Ishikawa (cell line): ENCODE measurements around the gene PAPSS1.

ENCODE experiments used
- CEBPB ChIP-seq: IDR thresholded peaks from 2 replicates; pipeline ENCODE4 v1.6.1; 2012
- EGR1 ChIP-seq: IDR thresholded peaks from 2 replicates; pipeline ENCODE4 v1.6.1; 2012
- EP300 ChIP-seq: IDR thresholded peaks from 2 replicates; pipeline ENCODE4 v1.6.1; 2012; ENCODE audit warnings: borderline replicate concordance
- MAX ChIP-seq: IDR thresholded peaks from 2 replicates; pipeline ENCODE4 v1.6.1; 2012
- NFIC ChIP-seq: IDR thresholded peaks from 2 replicates; pipeline ENCODE4 v1.6.1; 2012
- RAD21 ChIP-seq: IDR thresholded peaks from 2 replicates; pipeline ENCODE4 v1.6.1; 2012; ENCODE audit warnings: low read depth
- REST ChIP-seq: IDR thresholded peaks from 2 replicates; pipeline ENCODE4 v1.6.1; 2012; ENCODE audit warnings: low read depth, mild to moderate bottlenecking
- TAF1 ChIP-seq: IDR thresholded peaks from 2 replicates; pipeline ENCODE4 v1.6.1; 2012; ENCODE audit warnings: low read depth, mild to moderate bottlenecking
- TCF12 ChIP-seq: IDR thresholded peaks from 2 replicates; pipeline ENCODE4 v1.6.1; 2012; ENCODE audit warnings: low read depth
- TEAD4 ChIP-seq: IDR thresholded peaks from 2 replicates; pipeline ENCODE4 v1.6.1; 2012
- USF1 ChIP-seq: IDR thresholded peaks from 2 replicates; pipeline ENCODE4 v1.6.1; 2012
- ZBTB7A ChIP-seq: IDR thresholded peaks from 2 replicates; pipeline ENCODE4 v1.6.1; 2012; ENCODE audit warnings: low read depth

- TF ChIP-seq USF1 (no peak), REST (no peak), ZBTB7A (no peak), EP300 (no peak), RAD21 (no peak), TCF12 (no peak), TEAD4 (no peak), EGR1 (no peak), NFIC (no peak), CEBPB (no peak), MAX (no peak), TAF1 (no peak)
Measured at GRCh38 chr4:107709916-107710315, 10.1 kb downstream of the PAPSS1 start.
